Thyroid gland (tissue), 4 donors: ENCODE results near the gene MEGF6.

Experiments used
- CTCF ChIP-seq, 6 experiments: fragments of 200-600 bp in 3 of 6; fragments of 450-650 bp in 3 of 6; sonication (generic) in 3 of 6; IDR thresholded peaks; one replicate each; pipeline ENCODE4 v1.5.1; 2016 to 2019; ENCODE audit warnings: antibody characterized with exemption in 6 of 6, mild to moderate bottlenecking in 2 of 6, inconsistent platforms in 1 of 6, moderate library complexity in 1 of 6
- POLR2A ChIP-seq, 2 donors: fragments of 450-650 bp; IDR thresholded peaks; one replicate each; pipeline ENCODE4 v1.6.1; 2017; ENCODE audit warnings: antibody characterized with exemption in 2 of 2, mild to moderate bottlenecking in 2 of 2, moderate library complexity in 1 of 2

GRCh38 chr1:3499611-3500010 is 111.7 kb downstream of the MEGF6 start:
- TF ChIP-seq POLR2A (IDR thresholded peaks at IDR 0.05) (no peak), CTCF (IDR thresholded peaks at IDR 0.05) (no peak)
